Keratinocyte (primary cell): Measurements from ENCODE around the gene CD3E.

Experiments
- EZH2 ChIP-seq: IDR thresholded peaks from one replicate; pipeline ENCODE4 v1.6.1; 2012; ENCODE audit warnings: inconsistent platforms, mild to moderate bottlenecking, low read length, moderate library complexity
- TF ChIP-seq, protein P1 (sequence below), 3 experiments: IDR thresholded peaks in 1 of 3; conservative IDR thresholded peaks in 1 of 3; optimal IDR thresholded peaks in 1 of 3; 2 replicates in 2 of 3; 3 replicates in 1 of 3; pipeline versions ENCODE3 to v1.5.1; 2011; ENCODE audit warnings: low read length in 3 of 3, mild to moderate bottlenecking in 3 of 3, moderate library complexity in 2 of 3, control low read depth in 1 of 3, inconsistent platforms in 1 of 3; ENCODE audit not compliant: insufficient read depth in 2 of 3; ENCODE audit errors: extremely low read depth in 1 of 3

DNA sequence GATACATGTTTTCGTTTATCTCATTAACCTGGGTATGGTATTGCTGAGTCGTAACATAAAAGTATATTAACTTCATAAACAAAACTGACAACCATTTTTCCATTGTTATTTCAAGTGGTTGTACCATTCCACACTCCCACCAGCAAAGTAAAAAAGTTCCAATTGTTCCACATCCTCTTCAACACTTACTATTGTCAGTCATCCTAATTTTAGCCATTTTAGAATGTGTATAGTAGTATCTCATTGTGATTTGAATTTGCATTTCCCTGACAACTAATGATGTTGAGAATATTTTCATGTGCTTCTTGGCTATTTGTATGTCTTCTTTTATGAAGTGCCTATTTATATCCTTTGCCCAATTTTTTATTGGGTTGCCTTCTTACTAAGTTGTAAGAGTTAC, 10.5 kb upstream of the CD3E start:
- TF ChIP-seq, protein P1, sequence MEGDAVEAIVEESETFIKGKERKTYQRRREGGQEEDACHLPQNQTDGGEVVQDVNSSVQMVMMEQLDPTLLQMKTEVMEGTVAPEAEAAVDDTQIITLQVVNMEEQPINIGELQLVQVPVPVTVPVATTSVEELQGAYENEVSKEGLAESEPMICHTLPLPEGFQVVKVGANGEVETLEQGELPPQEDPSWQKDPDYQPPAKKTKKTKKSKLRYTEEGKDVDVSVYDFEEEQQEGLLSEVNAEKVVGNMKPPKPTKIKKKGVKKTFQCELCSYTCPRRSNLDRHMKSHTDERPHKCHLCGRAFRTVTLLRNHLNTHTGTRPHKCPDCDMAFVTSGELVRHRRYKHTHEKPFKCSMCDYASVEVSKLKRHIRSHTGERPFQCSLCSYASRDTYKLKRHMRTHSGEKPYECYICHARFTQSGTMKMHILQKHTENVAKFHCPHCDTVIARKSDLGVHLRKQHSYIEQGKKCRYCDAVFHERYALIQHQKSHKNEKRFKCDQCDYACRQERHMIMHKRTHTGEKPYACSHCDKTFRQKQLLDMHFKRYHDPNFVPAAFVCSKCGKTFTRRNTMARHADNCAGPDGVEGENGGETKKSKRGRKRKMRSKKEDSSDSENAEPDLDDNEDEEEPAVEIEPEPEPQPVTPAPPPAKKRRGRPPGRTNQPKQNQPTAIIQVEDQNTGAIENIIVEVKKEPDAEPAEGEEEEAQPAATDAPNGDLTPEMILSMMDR (optimal IDR thresholded peaks at IDR 0.05 in 1 of 3, IDR thresholded peaks at IDR 0.05 in 1 of 3, conservative IDR thresholded peaks at IDR 0.05 in 1 of 3; ENCODE audit: extremely low read depth in 1 of 3, insufficient read depth in 2 of 3, low read length in 3 of 3) = no peak
- no peak for TF ChIP-seq EZH2
